ENCODE data around the gene MIS18BP1. TPM values are rescaled to one million over a fixed set of nuclear protein-coding genes. Genes with fewer than 3 reads are reported as not detected.

The MIS18BP1 gene
- total RNA-seq, 1 donor from 2014 or later = 15.2 TPM

DNA sequence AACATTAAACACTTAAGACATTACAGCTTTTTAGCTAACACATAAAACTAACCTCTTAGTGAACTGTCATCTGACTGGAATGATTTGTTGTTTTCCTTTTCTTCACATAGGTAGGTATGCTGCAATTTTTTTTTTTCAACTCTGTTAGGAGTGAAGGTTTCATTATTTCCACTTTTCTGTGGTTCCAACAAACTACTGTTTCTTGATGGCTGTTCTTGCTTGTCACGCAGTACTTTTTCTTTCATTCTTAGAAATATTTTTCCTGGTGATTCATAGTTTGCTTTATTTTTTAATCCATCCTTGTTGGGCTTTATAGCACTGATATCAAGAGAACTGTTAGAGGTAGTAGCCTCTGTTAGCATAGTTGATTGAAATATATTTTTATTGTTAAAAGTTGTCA, 6.3 kb downstream of the MIS18BP1 start:
- no peak for DNase-seq
- Mint-ChIP-seq H3K27me3 (ENCODE audit: unreplicated experiment) (no peaks in the 10 kb centered on the region), H3K4me3 (ENCODE audit: unreplicated experiment) (no peak overlapping the region), H3K36me3 (ENCODE audit: unreplicated experiment) (no peaks in the 10 kb centered on the region), H3K27ac (ENCODE audit: unreplicated experiment) (no peak overlapping the region), H3K9me3 (ENCODE audit: unreplicated experiment) (no peaks in the 10 kb centered on the region), H3K4me1 (ENCODE audit: low read depth, unreplicated experiment) (peaks cover 5% of the 10 kb centered on the region)
- TF ChIP-seq, protein P1, sequence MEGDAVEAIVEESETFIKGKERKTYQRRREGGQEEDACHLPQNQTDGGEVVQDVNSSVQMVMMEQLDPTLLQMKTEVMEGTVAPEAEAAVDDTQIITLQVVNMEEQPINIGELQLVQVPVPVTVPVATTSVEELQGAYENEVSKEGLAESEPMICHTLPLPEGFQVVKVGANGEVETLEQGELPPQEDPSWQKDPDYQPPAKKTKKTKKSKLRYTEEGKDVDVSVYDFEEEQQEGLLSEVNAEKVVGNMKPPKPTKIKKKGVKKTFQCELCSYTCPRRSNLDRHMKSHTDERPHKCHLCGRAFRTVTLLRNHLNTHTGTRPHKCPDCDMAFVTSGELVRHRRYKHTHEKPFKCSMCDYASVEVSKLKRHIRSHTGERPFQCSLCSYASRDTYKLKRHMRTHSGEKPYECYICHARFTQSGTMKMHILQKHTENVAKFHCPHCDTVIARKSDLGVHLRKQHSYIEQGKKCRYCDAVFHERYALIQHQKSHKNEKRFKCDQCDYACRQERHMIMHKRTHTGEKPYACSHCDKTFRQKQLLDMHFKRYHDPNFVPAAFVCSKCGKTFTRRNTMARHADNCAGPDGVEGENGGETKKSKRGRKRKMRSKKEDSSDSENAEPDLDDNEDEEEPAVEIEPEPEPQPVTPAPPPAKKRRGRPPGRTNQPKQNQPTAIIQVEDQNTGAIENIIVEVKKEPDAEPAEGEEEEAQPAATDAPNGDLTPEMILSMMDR (IDR thresholded peaks at IDR 0.05; ENCODE audit: partially characterized antibody, unreplicated experiment) = no peak

- H3K36me3 Mint-ChIP-seq (ENCODE audit: unreplicated experiment) = no peaks in the 10 kb centered on the region
- no peak for DNase-seq
These were observed 6.9 kb downstream of the MIS18BP1 start for GRCh38 chr14:45246151-45246550.

GRCh38 chr14:45242706-45243105, 10.3 kb downstream of the MIS18BP1 start:
- peaks cover 2% of the 10 kb centered on the region for H3K4me1 Mint-ChIP-seq (ENCODE audit: low read depth, unreplicated experiment)
- TF ChIP-seq, protein P1 (IDR thresholded peaks at IDR 0.05; ENCODE audit: partially characterized antibody, unreplicated experiment) = no peak
- no peaks in the 10 kb centered on the region for H3K36me3 Mint-ChIP-seq (ENCODE audit: unreplicated experiment)
- no peaks in the 10 kb centered on the region for H3K9me3 Mint-ChIP-seq (ENCODE audit: unreplicated experiment)
- H3K27ac Mint-ChIP-seq (ENCODE audit: unreplicated experiment) = no peak overlapping the region
- no peak for DNase-seq
- H3K27me3 Mint-ChIP-seq (ENCODE audit: unreplicated experiment) = no peaks in the 10 kb centered on the region
- no peak overlapping the region for H3K4me3 Mint-ChIP-seq (ENCODE audit: unreplicated experiment)

More at GRCh38 chr14:45246151-45246550, 6.9 kb downstream of the MIS18BP1 start:
- TF ChIP-seq, protein P1 (IDR thresholded peaks at IDR 0.05; ENCODE audit: partially characterized antibody, unreplicated experiment) = no peak
- Mint-ChIP-seq H3K4me3 (ENCODE audit: unreplicated experiment) (no peak overlapping the region), H3K27me3 (ENCODE audit: unreplicated experiment) (no peaks in the 10 kb centered on the region), H3K27ac (ENCODE audit: unreplicated experiment) (no peak overlapping the region), H3K9me3 (ENCODE audit: unreplicated experiment) (no peaks in the 10 kb centered on the region), H3K4me1 (ENCODE audit: low read depth, unreplicated experiment) (peaks cover 2% of the 10 kb centered on the region)

DNA sequence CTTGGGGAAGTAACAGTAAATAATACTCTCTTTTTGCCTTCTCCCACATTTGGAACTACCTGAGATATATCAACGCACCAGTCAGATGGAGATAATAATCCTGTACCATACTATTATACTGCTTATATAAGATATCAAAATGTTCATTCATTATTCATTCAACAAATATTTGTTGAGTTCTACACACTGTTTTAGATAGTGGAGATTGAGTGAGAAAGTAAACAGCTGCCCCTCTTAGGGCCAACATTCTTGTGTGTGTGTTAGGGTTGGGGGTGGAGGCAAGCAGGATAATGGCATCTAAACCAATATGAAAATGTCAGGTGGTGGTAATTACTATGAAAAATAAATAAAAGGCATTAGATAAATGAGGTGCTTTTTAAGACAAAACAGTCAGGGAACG, 14.0 kb downstream of the MIS18BP1 start:
- Mint-ChIP-seq H3K9me3 (ENCODE audit: unreplicated experiment) (no peaks in the 10 kb centered on the region), H3K36me3 (ENCODE audit: unreplicated experiment) (no peaks in the 10 kb centered on the region), H3K27ac (ENCODE audit: unreplicated experiment) (no peak overlapping the region), H3K4me1 (ENCODE audit: low read depth, unreplicated experiment) (peaks cover 2% of the 10 kb centered on the region), H3K4me3 (ENCODE audit: unreplicated experiment) (no peak overlapping the region), H3K27me3 (ENCODE audit: unreplicated experiment) (no peaks in the 10 kb centered on the region)
- no peak for DNase-seq
- TF ChIP-seq, protein P1 (IDR thresholded peaks at IDR 0.05; ENCODE audit: partially characterized antibody, unreplicated experiment) = no peak

DNA sequence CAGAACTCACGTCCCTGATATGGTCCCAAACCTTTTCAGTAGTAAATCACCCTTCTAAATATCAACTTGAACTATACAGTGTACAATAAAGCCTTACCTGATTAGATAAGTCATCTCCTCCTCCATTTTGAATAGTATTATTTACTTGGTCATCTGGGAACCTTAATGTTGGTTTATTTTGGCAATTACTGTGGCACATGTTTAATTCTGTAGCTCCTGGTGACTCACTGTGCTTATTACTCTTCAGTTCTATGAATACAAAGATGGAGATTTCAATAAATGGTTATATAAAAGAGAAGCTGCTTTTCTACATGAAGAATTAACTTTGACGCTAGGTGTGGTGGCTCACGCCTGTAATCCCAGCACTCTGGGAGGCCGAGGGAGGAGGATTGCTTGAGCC, 25.4 kb downstream of the MIS18BP1 start:
- no peaks in the 10 kb centered on the region for H3K4me1 Mint-ChIP-seq (ENCODE audit: low read depth, unreplicated experiment)
- no peak overlapping the region for H3K27ac Mint-ChIP-seq (ENCODE audit: unreplicated experiment)
- H3K4me3 Mint-ChIP-seq (ENCODE audit: unreplicated experiment) = no peak overlapping the region
- no peaks in the 10 kb centered on the region for H3K36me3 Mint-ChIP-seq (ENCODE audit: unreplicated experiment)
- TF ChIP-seq, protein P1 (IDR thresholded peaks at IDR 0.05; ENCODE audit: partially characterized antibody, unreplicated experiment) = no peak
- H3K9me3 Mint-ChIP-seq (ENCODE audit: unreplicated experiment) = no peaks in the 10 kb centered on the region
- no peaks in the 10 kb centered on the region for H3K27me3 Mint-ChIP-seq (ENCODE audit: unreplicated experiment)
- DNase-seq = no peak

All from glutamatergic neuron (in vitro differentiated cells).